Measurements from ENCODE around the gene SCIN. TPM values are rescaled to one million over a fixed set of nuclear protein-coding genes. Genes with fewer than 3 reads are reported as not detected.

The SCIN gene
- total and polyA plus RNA-seq, 2 donors: 1.3 to 10.7 TPM

DNA sequence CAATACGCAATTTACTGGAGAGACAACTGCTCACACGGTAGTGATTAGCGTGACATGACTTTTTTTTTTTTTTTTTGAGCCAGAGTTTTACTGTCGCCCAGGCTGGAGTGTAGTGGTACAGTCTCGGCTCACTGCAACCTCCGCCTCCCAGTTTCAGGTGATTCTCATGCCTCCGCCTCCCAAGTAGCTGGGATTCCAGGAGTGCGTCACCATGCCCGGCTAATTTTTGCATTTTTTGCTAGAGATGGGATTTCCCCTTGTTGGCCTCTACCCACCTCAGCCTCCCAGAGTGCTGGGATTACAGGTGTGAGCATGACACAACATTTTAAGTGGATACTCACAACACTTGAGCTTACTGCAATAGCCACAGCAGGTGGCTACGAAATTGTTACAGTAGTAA is 128.8 kb downstream of the SCIN start:
- Histone ChIP-seq H3K27ac (ENCODE audit: low read depth) (no peak overlapping the region), H3K4me1 (ENCODE audit: insufficient read depth) (no peaks in the 10 kb centered on the region), H3K4me3 (ENCODE audit: low read depth, low read length) (no peak overlapping the region), H3K36me3 (ENCODE audit: insufficient read depth) (no peaks in the 10 kb centered on the region)
- 97% methylated on average over 10 of the region's 10 CpGs for WGBS
- no peak for DNase-seq (ENCODE audit: extremely low spot score)

- Histone ChIP-seq H3K27ac (ENCODE audit: low read depth) (no peak overlapping the region), H3K36me3 (ENCODE audit: insufficient read depth) (no peaks in the 10 kb centered on the region), H3K4me3 (ENCODE audit: low read depth, low read length) (no peak overlapping the region), H3K4me1 (ENCODE audit: insufficient read depth) (no peaks in the 10 kb centered on the region)
- no peak for DNase-seq (ENCODE audit: extremely low spot score)
- 93% methylated on average over 2 of the region's 2 CpGs for WGBS
Measured at GRCh38 chr7:12701433-12701832, 130.9 kb downstream of the SCIN start.

DNA sequence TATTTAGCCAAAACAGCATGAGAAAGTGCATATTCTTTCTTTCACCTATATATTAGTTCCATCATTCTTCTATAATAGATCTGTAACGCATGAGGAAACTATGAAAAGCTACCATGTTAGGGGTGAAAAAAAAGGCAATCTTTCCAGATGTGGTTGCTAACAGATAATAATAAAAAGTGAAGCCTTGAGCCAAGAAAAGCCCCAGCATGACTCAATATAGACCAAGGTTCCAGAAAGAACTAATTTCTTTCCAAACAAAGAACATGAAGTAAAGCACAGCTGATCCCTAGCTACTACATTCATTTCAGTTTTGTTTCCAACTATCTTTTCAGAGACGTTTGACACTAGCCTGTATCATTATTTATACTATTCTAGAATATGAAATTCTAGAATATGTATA is 133.4 kb downstream of the SCIN start:
- Histone ChIP-seq H3K27ac (ENCODE audit: low read depth) (no peak overlapping the region), H3K4me3 (ENCODE audit: low read depth, low read length) (no peak overlapping the region), H3K4me1 (ENCODE audit: insufficient read depth) (no peaks in the 10 kb centered on the region), H3K36me3 (ENCODE audit: insufficient read depth) (no peaks in the 10 kb centered on the region)
- WGBS: 51% methylated on average over 2 of the region's 2 CpGs
- no peak for DNase-seq (ENCODE audit: extremely low spot score)

GRCh38 chr7:12705878-12706277 is 135.4 kb downstream of the SCIN start:
- Histone ChIP-seq H3K27ac (ENCODE audit: low read depth) (no peak overlapping the region), H3K4me1 (ENCODE audit: insufficient read depth) (no peaks in the 10 kb centered on the region), H3K4me3 (ENCODE audit: low read depth, low read length) (no peak overlapping the region), H3K36me3 (ENCODE audit: insufficient read depth) (no peaks in the 10 kb centered on the region)
- no peak for DNase-seq (ENCODE audit: extremely low spot score)
- WGBS: 87% methylated on average over 4 of the region's 4 CpGs

- H3K36me3 ChIP-seq (ENCODE audit: insufficient read depth): no peaks in the 10 kb centered on the region
- H3K4me3 ChIP-seq (ENCODE audit: low read depth, low read length): no peak overlapping the region
- no peak for DNase-seq (ENCODE audit: extremely low spot score)
- H3K4me1 ChIP-seq (ENCODE audit: insufficient read depth): no peaks in the 10 kb centered on the region
- no peak overlapping the region for H3K27ac ChIP-seq (ENCODE audit: low read depth)
Measured at GRCh38 chr7:12706900-12707536, 136.5 kb downstream of the SCIN start.

GRCh38 chr7:12708314-12708713 is 137.8 kb downstream of the SCIN start:
- Histone ChIP-seq H3K4me3 (ENCODE audit: low read depth, low read length) (no peak overlapping the region), H3K36me3 (ENCODE audit: insufficient read depth) (no peaks in the 10 kb centered on the region), H3K27ac (ENCODE audit: low read depth) (no peak overlapping the region), H3K4me1 (ENCODE audit: insufficient read depth) (no peaks in the 10 kb centered on the region)
- no peak for DNase-seq (ENCODE audit: extremely low spot score)

Small RNA genes within 50 kb of the gene (small RNA-seq; reads per million reads assigned to genes)
- not detected for gene RF00264

Other genes starting within 250 kb of the SCIN start
- gene VWDE, start 166.9 kb upstream of the SCIN start, total RNA-seq: 6.7 TPM
- gene VWDE, start 166.9 kb upstream of the SCIN start, polyA plus RNA-seq: 0.06 TPM
- gene ARL4A, start 116.9 kb downstream of the SCIN start, total RNA-seq: 93.6 TPM
- 37.2 TPM for gene ARL4A, start 116.9 kb downstream of the SCIN start, polyA plus RNA-seq

All from urinary bladder (tissue), 4 donors.